GM23248 (cell line): ENCODE results near the gene SYPL1.

ENCODE experiments used
- EZH2 ChIP-seq: fragments of 200-600 bp; sonication (generic); IDR thresholded peaks from 2 replicates; pipeline ENCODE4 v1.6.1; 2018; ENCODE audit warnings: antibody characterized with exemption, mild to moderate bottlenecking; ENCODE audit not compliant: insufficient read depth, poor library complexity, severe bottlenecking
- EZH2phosphoT487 ChIP-seq: fragments of 200-600 bp; sonication (generic); IDR thresholded peaks from 2 replicates; pipeline ENCODE4 v1.6.1; 2018; ENCODE audit warnings: antibody characterized with exemption, moderate library complexity, mild to moderate bottlenecking, low read depth; ENCODE audit not compliant: insufficient read depth

DNA sequence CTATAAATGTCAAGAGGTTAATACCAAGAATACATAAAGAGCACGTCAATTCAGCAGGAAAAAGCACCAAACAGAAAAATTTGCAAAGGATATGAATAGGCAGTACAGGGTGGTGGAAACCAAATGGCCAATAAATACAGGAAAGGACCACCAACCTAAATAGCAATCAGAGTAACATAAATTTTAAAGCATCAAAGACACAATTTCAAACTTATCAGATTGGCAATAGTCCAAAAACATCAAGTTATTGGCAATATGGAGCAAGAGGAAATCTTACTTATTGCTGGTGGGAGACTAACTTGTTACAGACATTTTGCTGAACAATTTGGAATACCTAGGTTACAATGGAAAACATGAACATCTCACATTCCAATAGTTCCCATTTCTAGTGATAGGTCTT, 24.1 kb downstream of the SYPL1 start:
- TF ChIP-seq EZH2 (no peak), EZH2phosphoT487 (no peak)
